HG03354 (cell line): ENCODE data around the gene DNAI7.

Experiments used
- ATAC-seq: cut with Tn5 transposase; IDR thresholded peaks from one replicate; pipeline ENCODE4 v1.9.1; 2021; ENCODE audit warnings: mild to moderate bottlenecking; ENCODE audit not compliant: unreplicated experiment, poor library complexity, severe bottlenecking

The DNAI7 gene

DNA sequence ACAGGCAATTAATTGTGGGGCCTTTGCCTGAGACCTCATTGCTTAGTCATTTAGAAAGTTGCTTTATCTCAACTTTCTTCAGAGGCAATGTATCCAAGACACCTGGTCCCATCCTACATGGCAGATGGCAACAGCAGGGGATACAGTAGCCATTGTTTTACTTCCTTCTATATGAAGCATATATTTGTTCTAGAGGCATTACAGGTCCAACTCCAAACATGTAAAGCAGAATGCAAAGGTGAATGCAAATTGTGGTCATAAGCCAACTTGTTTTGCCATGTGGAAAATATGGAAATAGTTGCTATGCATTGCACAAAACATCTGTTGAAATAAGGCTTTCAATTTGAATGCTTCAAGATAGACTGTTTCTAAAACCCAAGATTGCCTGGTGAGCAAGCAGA, 136.3 kb downstream of the DNAI7 start:
- ATAC-seq = peak; percentile 64
